Testis (tissue), 3 donors: ENCODE measurements around the gene ADAMTSL1. TPM values are rescaled to one million over a fixed set of nuclear protein-coding genes. Genes with fewer than 3 reads are reported as not detected.

Experiments used
- DNase-seq: peaks from one replicate; pipeline ENCODE4 v3.0.0-alpha.2; 2019
- H3K27ac ChIP-seq, 2 donors: fragments of 200-600 bp; sonication (generic); one replicate each; pipeline ENCODE4 v1.5.1; 2019
- H3K27me3 ChIP-seq: fragments of 200-600 bp; sonication (generic); one replicate; pipeline ENCODE4 v1.5.1; 2019
- H3K36me3 ChIP-seq: fragments of 200-600 bp; sonication (generic); one replicate; pipeline ENCODE4 v1.5.1; 2017; ENCODE audit warnings: low read depth; ENCODE audit errors: missing control alignments
- H3K4me1 ChIP-seq: fragments of 200-600 bp; sonication (generic); one replicate; pipeline ENCODE4 v1.5.1; 2019
- H3K4me3 ChIP-seq, 2 donors: fragments of 200-600 bp; sonication (generic); one replicate each; pipeline ENCODE4 v1.5.1; 2017 to 2019
- H3K9me3 ChIP-seq: fragments of 200-600 bp; sonication (generic); one replicate; pipeline ENCODE4 v1.5.1; 2017
- CTCF ChIP-seq, 3 experiments: fragments of 450-650 bp in 2 of 3; fragments of 200-600 bp in 1 of 3; sonication (generic) in 1 of 3; IDR thresholded peaks; one replicate each; pipeline ENCODE4 v1.5.1; 2016 to 2019; ENCODE audit warnings: antibody characterized with exemption in 3 of 3, mild to moderate bottlenecking in 2 of 3, moderate library complexity in 1 of 3
- POLR2A ChIP-seq: fragments of 450-650 bp; IDR thresholded peaks from one replicate; pipeline ENCODE4 v1.6.1; 2017; ENCODE audit warnings: antibody characterized with exemption, mild to moderate bottlenecking, moderate library complexity
- WGBS, 2 donors: methylation state at CpG; one replicate each; pipeline ENCODE4 v1.1.5; 2018; 5-methylcytosine and 5-hydroxymethylcytosine counted together
- intact Hi-C: fragments of 100-400 bp; cut with DNase I; formaldehyde crosslinking; loops from one replicate; pipeline ENCODE4 v1.15.1; 2023; ENCODE audit warnings: low total_unique reads
- polyA plus RNA-seq: library from polyadenylated mRNA; stranded (reverse); fragments of 350-450 nt; fragmentation: Illumina TruSeq; extraction: RNeasy Lipid Tissue Mini Kit (QIAGEN cat#74804); gene quantifications from one replicate; pipeline ENCODE4 v1.2.3, GENCODE V29; 2014; ENCODE audit warnings: low read depth, low replicate concordance; ENCODE audit not compliant: insufficient read depth
- total RNA-seq, 2 donors: library from RNA; depleted of rRNA; stranded (reverse); fragments of >200 nt; gene quantifications; one replicate each; pipeline ENCODE4 v1.2.3, GENCODE V29; 2016

ADAMTSL1 gene
- total and polyA plus RNA-seq, 3 donors from 2014 or later: 4.7 to 12.3 (median 6.7) TPM

GRCh38 chr9:18448101-18448500, 25.9 kb upstream of the ADAMTSL1 start:
- Histone ChIP-seq H3K4me3 (no peak overlapping the region), H3K4me1 (no peaks in the 10 kb centered on the region), H3K9me3 (no peaks in the 10 kb centered on the region), H3K27me3 (no peaks in the 10 kb centered on the region), H3K36me3 (no peaks in the 10 kb centered on the region), H3K27ac (no peak overlapping the region)
- intact Hi-C loops: no loop called here
- no peak for TF ChIP-seq POLR2A
- no peak for TF ChIP-seq CTCF (IDR thresholded peaks at IDR 0.05)
- DNase-seq: no peak

- no peaks in the 10 kb centered on the region for H3K27me3 ChIP-seq
- DNase-seq: no peak
- no peaks in the 10 kb centered on the region for H3K9me3 ChIP-seq
- WGBS, 2 donors: 69 to 71% methylated on average over 3 of the region's 3 CpGs
- no peaks in the 10 kb centered on the region for H3K36me3 ChIP-seq
- no peak overlapping the region for H3K4me3 ChIP-seq
- intact Hi-C loops: no loop called here
- H3K4me1 ChIP-seq: no peaks in the 10 kb centered on the region
- no peak for TF ChIP-seq POLR2A
- no peak for TF ChIP-seq CTCF (IDR thresholded peaks at IDR 0.05)
- H3K27ac ChIP-seq: no peak overlapping the region
Observed at GRCh38 chr9:18451406-18451805, 22.5 kb upstream of the ADAMTSL1 start.

- WGBS, 2 donors: 92% methylated on average over 2 of the region's 2 CpGs
- intact Hi-C loops: no loop called here
- no peaks in the 10 kb centered on the region for H3K9me3 ChIP-seq
- H3K36me3 ChIP-seq: no peaks in the 10 kb centered on the region
- no peaks in the 10 kb centered on the region for H3K4me1 ChIP-seq
- TF ChIP-seq POLR2A (no peak), CTCF (IDR thresholded peaks at IDR 0.05) (no peak)
- no peaks in the 10 kb centered on the region for H3K27me3 ChIP-seq
- H3K4me3 ChIP-seq: no peak overlapping the region
- H3K27ac ChIP-seq: no peak overlapping the region
- no peak for DNase-seq
Observed at GRCh38 chr9:18452276-18452675, 21.7 kb upstream of the ADAMTSL1 start.

GRCh38 chr9:18456624-18457237, 17.2 kb upstream of the ADAMTSL1 start:
- no peak overlapping the region for H3K4me3 ChIP-seq
- 87% methylated on average over 4 of the region's 4 CpGs for WGBS, 2 donors
- no peak for DNase-seq
- H3K9me3 ChIP-seq: no peaks in the 10 kb centered on the region
- H3K27me3 ChIP-seq: no peaks in the 10 kb centered on the region
- H3K36me3 ChIP-seq: no peaks in the 10 kb centered on the region
- intact Hi-C loops: no loop called here
- TF ChIP-seq POLR2A: no peak
- TF ChIP-seq CTCF (IDR thresholded peaks at IDR 0.05): no peak
- no peaks in the 10 kb centered on the region for H3K4me1 ChIP-seq
- no peak overlapping the region for H3K27ac ChIP-seq

GRCh38 chr9:18457510-18457909, 16.4 kb upstream of the ADAMTSL1 start:
- DNase-seq: no peak
- intact Hi-C loops: no loop called here

More at GRCh38 chr9:18457510-18457909, 16.4 kb upstream of the ADAMTSL1 start:
- H3K36me3 ChIP-seq: no peaks in the 10 kb centered on the region
- WGBS, 2 donors: 89 to 95% methylated on average over 2 of the region's 2 CpGs
- no peaks in the 10 kb centered on the region for H3K4me1 ChIP-seq
- no peak for TF ChIP-seq CTCF (IDR thresholded peaks at IDR 0.05)
- TF ChIP-seq POLR2A: no peak
- H3K27ac ChIP-seq: no peak overlapping the region
- H3K4me3 ChIP-seq: no peak overlapping the region
- no peaks in the 10 kb centered on the region for H3K27me3 ChIP-seq
- no peaks in the 10 kb centered on the region for H3K9me3 ChIP-seq
